Measurements from ENCODE around the gene MSANTD3. TPM values are rescaled to one million over a fixed set of nuclear protein-coding genes. Genes with fewer than 3 reads are reported as not detected.

The MSANTD3 gene
- total and polyA plus RNA-seq, 2 of the 13 experiments (the other 11 are each of a cell fraction or from before 2014, with no cell fraction given), result 10.1 to 19.2 TPM

- TF ChIP-seq ZNF276 (CRISPR knock-in tag; IDR thresholded peaks at IDR 0.05; ENCODE audit: low read depth) (no peak), ZNF432 (CRISPR knock-in tag; IDR thresholded peaks at IDR 0.05; ENCODE audit: borderline replicate concordance) (no peak), BRF2 (CRISPR knock-in tag; IDR thresholded peaks at IDR 0.05) (no peak), ZNF614 (CRISPR knock-in tag; IDR thresholded peaks at IDR 0.05; ENCODE audit: borderline replicate concordance) (no peak), AHDC1 (CRISPR knock-in tag; IDR thresholded peaks at IDR 0.05; ENCODE audit: borderline replicate concordance) (peak; percentile 57; the same call in 1 of the 2 replicates), ZBTB20 (CRISPR knock-in tag; IDR thresholded peaks at IDR 0.05; ENCODE audit: borderline replicate concordance, low read depth) (no peak), ZNF879 (CRISPR knock-in tag; IDR thresholded peaks at IDR 0.05) (no peak), CHD2 (IDR thresholded peaks at IDR 0.05; ENCODE audit: low read depth, low read length) (no peak), GABPA (IDR thresholded peaks at IDR 0.05; ENCODE audit: low read depth, low read length) (0 out of 2 replicates have a peak, but pooled peaks have one; percentile 11), GABPA (CRISPR knock-in tag; IDR thresholded peaks at IDR 0.05; ENCODE audit: low read depth) (no peak), ZNF484 (CRISPR knock-in tag; IDR thresholded peaks at IDR 0.05; ENCODE audit: borderline replicate concordance, low read depth) (no peak), PAXIP1 (CRISPR knock-in tag; conservative IDR thresholded peaks at IDR 0.05) (peak; percentile 23; the same call in 1 of the 2 replicates), ZNF205 (CRISPR knock-in tag; IDR thresholded peaks at IDR 0.05) (no peak), SRY (CRISPR knock-in tag; IDR thresholded peaks at IDR 0.05) (no peak)
These were observed at the start of gene MSANTD3 (continued) for GRCh38 chr9:100426530-100427365.
